Naive B cell (primary cell): ENCODE data around the gene IQCC. TPM values are rescaled to one million over a fixed set of nuclear protein-coding genes. Genes with fewer than 3 reads are reported as not detected.

Experiments
- ATAC-seq, 2 donors: fragments of 150-1000 bp; cut with Tn5 transposase; 2 replicates each; pipeline ENCODE4 v1.10.0; 2021; ENCODE audit warnings: low read depth in 2 of 2, mild to moderate bottlenecking in 2 of 2, moderate library complexity in 2 of 2
- DNase-seq: peaks from one replicate; pipeline ENCODE4 v3.0.0; 2022
- H3K27ac Mint-ChIP-seq, 6 donors: one replicate each; pipeline ENCODE4 v1.8.0; 2020 to 2022; ENCODE audit warnings: mild to moderate bottlenecking in 6 of 6, mixed read lengths in 6 of 6, moderate library complexity in 5 of 6, inconsistent platforms in 2 of 6
- H3K27me3 Mint-ChIP-seq, 3 donors: one replicate each; pipeline ENCODE4 v1.8.0; 2021 to 2022; ENCODE audit warnings: mixed read lengths in 3 of 3, mild to moderate bottlenecking in 1 of 3
- H3K36me3 Mint-ChIP-seq, 2 donors: one replicate each; pipeline ENCODE4 v1.8.0; 2020 to 2022; ENCODE audit warnings: mixed read lengths in 2 of 2, inconsistent platforms in 1 of 2, mild to moderate bottlenecking in 1 of 2
- H3K4me1 Mint-ChIP-seq, 3 donors: one replicate each; pipeline ENCODE4 v1.8.0; 2020 to 2022; ENCODE audit warnings: mixed read lengths in 3 of 3, inconsistent platforms in 1 of 3, mild to moderate bottlenecking in 1 of 3, moderate library complexity in 1 of 3
- H3K4me3 Mint-ChIP-seq, 8 donors: one replicate each; pipeline ENCODE4 v1.8.0; 2020 to 2022; ENCODE audit warnings: mild to moderate bottlenecking in 8 of 8, mixed read lengths in 8 of 8, moderate library complexity in 8 of 8, inconsistent platforms in 2 of 8
- H3K9me3 Mint-ChIP-seq, 7 donors: one replicate each; pipeline ENCODE4 v1.8.0; 2020 to 2022; ENCODE audit warnings: mixed read lengths in 7 of 7, mild to moderate bottlenecking in 5 of 7, inconsistent platforms in 2 of 7, moderate library complexity in 1 of 7
- polyA plus RNA-seq, 6 donors: library from polyadenylated mRNA; unstranded; fragments of 300-500 nt; fragmentation: Illumina TruSeq; gene quantifications; one replicate each; pipeline ENCODE4 v1.2.3, GENCODE V29; 2021; ENCODE audit warnings: low read depth in 6 of 6

Gene IQCC
- polyA plus RNA-seq, 6 donors from 2014 or later = 0.75 to 2.3 (median 1.4) TPM; not detected in 1

DNA sequence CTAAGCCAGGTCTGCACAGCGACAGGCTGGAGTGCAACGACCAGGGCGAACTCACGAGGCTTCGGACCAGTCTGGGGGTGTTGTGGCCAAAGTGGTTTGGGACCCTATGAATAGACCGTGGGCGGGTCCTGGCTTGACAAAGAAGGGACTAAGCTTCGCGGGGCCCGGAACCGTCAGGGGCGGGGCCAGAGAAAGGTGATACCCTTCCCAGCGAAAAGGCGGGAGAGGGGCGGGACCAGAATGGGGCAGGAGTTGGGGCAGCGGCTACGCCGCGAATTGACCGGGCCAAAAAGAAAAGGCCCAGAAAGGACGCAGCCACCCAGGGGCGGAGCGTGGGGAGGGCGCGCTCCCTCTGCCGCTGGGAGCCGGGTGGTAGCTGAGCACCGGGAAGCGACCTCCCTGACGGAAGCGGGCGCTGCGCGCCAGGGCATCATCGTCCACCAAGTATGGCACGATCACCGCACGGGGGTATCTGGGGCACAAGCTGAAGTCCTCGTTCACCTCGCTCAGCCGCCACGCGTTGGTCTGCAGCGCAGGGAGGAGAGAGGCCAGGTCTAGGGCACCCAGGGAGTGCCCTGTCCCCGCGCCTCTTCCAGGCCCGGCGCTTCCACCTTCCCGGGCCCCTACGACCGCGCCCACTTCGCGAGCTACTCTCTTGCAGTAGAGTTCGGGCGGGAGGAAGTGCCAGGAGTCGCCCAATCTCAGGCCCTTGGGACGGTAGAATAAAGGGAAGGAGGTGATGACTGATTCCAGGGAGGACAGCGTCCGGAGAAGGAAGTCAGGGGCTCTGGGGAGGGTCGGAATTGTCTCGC, 34.9 kb downstream of the IQCC start:
- Mint-ChIP-seq H3K4me3 (peak overlapping the region; percentile 89 to 95 (median 93)), H3K27ac (peak overlapping the region in 5 of 6 donors; percentile 44 to 89 (median 81)), H3K4me1 (peaks cover 14 to 27% (median 20%) of the 10 kb centered on the region in 3 donors), H3K36me3 (no peaks in the 10 kb centered on the region), H3K9me3 (no peaks in the 10 kb centered on the region), H3K27me3 (no peaks in the 10 kb centered on the region)
- ATAC-seq = peak; percentile 73 to 78
- peak; percentile 42 for DNase-seq

DNA sequence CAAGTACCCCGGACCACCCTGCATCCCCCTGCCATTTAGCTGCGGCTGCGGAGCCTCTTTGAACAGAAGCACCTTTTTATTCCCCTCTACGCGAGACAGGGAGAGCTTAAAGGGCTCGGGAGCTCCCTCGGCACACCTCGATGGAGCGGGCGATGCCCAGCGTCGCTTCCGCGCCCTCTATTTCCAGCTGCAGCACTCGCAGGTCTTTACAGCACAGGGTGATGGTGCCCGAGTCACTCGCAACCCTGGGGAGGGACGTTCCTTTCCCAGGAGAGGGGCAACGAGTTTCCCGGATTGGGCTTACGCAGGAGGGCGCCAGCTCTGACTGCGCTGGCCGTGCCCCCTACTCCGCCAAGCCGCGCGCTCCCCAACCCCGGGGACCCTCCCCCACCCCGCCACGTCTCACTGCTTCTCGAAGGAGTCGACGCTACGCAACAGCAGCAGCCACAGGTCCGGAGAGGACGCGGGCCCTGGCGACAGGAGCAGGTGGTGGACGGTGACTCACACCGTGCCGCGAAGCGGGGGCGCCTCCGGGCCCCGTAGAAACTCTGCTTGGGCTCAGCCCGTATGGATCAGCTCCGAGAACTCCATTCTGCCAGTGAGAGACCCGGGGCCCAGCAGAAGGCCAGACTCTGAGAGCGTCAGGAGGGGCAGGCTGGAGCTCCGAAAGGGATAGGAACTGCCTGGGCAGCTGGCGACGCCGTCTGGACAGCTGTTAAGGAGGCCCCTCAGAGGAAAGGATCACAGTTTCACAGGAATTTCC, 35.7 kb downstream of the IQCC start:
- H3K36me3 Mint-ChIP-seq = no peaks in the 10 kb centered on the region
- peak overlapping the region in 5 of 6 donors; percentile 44 to 90 (median 87) for H3K27ac Mint-ChIP-seq
- H3K9me3 Mint-ChIP-seq = no peaks in the 10 kb centered on the region
- H3K27me3 Mint-ChIP-seq = no peaks in the 10 kb centered on the region
- peak overlapping the region; percentile 89 to 95 (median 93) for H3K4me3 Mint-ChIP-seq
- DNase-seq (no peak), ATAC-seq (peak; percentile 68 to 71)
- H3K4me1 Mint-ChIP-seq = peaks cover 16 to 35% (median 28%) of the 10 kb centered on the region in 3 donors

DNA sequence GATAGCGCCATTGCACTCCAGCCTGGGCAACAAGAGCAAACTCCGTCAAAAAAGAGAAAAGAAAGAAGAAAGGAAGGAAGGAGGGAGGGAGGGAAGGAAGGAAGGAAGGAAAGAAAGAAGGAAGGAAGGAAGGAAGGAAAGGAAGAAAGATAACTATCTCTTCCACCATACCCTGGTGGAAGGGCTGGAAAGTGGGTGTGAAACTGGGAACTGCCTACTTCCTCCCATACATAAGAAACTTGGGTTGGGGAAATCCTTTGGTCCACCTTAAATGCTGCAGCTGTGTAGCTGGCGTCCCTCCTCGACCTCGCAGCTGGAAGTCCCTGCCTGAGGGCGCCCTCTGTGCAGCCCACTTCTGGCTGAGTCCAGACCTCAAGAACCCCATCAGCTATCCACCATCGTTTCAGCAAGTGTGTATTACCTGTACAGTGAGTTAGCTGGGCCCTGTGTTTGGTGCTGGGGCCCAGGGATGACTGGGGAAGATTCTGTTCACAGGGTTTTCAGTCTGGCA, 36.9 kb downstream of the IQCC start:
- H3K27me3 Mint-ChIP-seq = no peaks in the 10 kb centered on the region
- peaks cover 27 to 47% (median 40%) of the 10 kb centered on the region in 3 donors for H3K4me1 Mint-ChIP-seq
- peak overlapping the region in 7 of 8 donors; percentile 26 to 95 (median 92) for H3K4me3 Mint-ChIP-seq
- H3K36me3 Mint-ChIP-seq = no peaks in the 10 kb centered on the region
- DNase-seq = no peak
- peak overlapping the region in 2 of 6 donors; percentile 47 to 79 for H3K27ac Mint-ChIP-seq
- ATAC-seq = no peak
- H3K9me3 Mint-ChIP-seq = no peaks in the 10 kb centered on the region

DNA sequence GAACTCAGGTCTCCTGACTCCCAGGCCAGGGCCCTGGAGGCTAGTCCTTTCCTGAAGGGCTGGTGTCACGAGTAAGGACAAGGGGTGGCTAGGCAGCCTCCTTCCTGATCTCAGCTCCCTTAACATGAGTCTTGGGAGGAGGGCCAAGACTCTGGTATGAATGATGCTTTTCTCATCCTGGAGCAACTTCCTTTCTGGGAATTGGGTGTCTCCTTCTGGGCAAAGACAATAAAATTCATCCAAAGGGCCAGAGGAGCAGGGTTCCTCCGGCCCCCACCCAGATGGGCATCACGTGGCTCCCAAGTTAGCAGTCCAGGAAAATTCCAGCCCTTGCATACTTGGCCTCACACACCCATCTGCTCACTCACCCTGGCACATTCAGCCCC, 41.4 kb downstream of the IQCC start, which contains the start of gene FAM167B:
Gene FAM167B, plus strand, starts transcription at position 335 of the 386 bp plus-strand sequence. CDS start 200 bp downstream, outside the sequence.
- Mint-ChIP-seq H3K4me1 (peaks cover 54 to 73% (median 72%) of the 10 kb centered on the region in 3 donors), H3K9me3 (no peaks in the 10 kb centered on the region), H3K27ac (peak within 1 kb of the TSS; percentile 62 to 98 (median 85)), H3K36me3 (no peaks in the 10 kb centered on the region), H3K4me3 (peak within 1 kb of the TSS; percentile 40 to 93 (median 80)), H3K27me3 (no peaks in the 10 kb centered on the region)
- ATAC-seq (no peak), DNase-seq (no peak)

DNA sequence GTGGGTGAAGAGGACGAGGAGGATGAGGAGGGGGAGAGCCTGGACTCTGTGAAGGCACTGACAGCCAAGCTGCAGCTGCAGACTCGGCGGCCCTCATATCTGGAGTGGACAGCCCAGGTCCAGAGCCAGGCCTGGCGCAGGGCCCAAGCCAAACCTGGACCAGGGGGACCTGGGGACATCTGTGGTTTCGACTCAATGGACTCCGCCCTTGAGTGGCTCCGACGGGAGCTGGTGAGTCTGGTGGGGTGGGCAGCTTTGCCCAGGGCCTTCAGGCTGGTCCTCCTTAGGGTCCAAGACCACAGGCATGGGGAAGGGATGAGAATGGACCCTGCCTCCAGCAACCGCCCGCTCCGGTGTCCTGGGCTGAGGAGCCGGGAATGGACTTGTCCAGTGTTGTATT, 42.0 kb downstream of the IQCC start:
- peak overlapping the region in 7 of 8 donors; percentile 40 to 93 (median 79) for H3K4me3 Mint-ChIP-seq
- no peaks in the 10 kb centered on the region for H3K27me3 Mint-ChIP-seq
- no peaks in the 10 kb centered on the region for H3K36me3 Mint-ChIP-seq
- H3K27ac Mint-ChIP-seq = peak overlapping the region in 3 of 6 donors; percentile 5 to 98 (median 91)
- ATAC-seq = no peak
- H3K9me3 Mint-ChIP-seq = no peaks in the 10 kb centered on the region
- no peak for DNase-seq
- peaks cover 55 to 73% (median 72%) of the 10 kb centered on the region in 3 donors for H3K4me1 Mint-ChIP-seq

DNA sequence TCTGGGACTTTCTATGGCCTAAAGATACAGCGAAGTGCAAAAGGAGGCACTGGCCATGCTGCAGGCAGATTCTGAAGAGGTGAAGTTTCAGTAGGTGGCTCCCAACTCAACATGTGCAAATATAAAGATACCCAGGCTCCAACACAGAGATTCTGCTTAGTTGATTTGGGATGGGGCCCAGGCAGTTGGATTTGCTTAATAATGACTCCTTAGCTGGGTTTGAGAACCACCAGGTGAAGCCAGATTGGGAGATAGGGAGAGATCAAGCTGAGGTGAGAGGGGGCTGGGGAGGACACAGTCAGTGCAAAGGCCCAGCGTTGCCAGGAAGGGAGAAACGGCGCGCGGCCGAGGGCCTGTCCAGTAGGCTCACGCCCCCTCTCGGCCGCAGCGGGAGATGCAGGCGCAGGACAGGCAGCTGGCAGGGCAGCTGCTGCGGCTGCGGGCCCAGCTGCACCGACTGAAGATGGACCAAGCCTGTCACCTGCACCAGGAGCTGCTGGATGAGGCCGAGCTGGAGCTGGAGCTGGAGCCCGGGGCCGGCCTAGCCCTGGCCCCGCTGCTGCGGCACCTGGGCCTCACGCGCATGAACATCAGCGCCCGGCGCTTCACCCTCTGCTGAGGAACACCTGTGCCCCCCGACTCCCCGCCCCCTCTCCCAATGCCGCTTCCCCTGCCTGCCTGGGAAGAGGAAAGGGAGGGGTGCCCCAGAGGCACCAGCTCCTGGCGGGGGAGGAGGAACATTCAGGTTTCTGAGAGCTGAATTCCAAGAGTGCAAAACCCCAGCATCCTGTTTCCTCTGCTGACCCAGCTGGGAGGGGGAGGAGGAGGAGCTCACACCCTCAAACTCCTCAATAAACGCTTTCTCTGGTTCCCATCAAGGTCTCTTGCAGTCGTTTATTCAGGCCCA, 42.8 kb downstream of the IQCC start:
- Mint-ChIP-seq H3K27me3 (no peaks in the 10 kb centered on the region), H3K27ac (peak overlapping the region; percentile 62 to 99 (median 91)), H3K4me1 (peaks cover 55 to 77% (median 76%) of the 10 kb centered on the region in 3 donors), H3K4me3 (peak overlapping the region; percentile 44 to 93 (median 84)), H3K36me3 (no peaks in the 10 kb centered on the region), H3K9me3 (no peaks in the 10 kb centered on the region)
- ATAC-seq = no peak
- peak; percentile 66 for DNase-seq

DNA sequence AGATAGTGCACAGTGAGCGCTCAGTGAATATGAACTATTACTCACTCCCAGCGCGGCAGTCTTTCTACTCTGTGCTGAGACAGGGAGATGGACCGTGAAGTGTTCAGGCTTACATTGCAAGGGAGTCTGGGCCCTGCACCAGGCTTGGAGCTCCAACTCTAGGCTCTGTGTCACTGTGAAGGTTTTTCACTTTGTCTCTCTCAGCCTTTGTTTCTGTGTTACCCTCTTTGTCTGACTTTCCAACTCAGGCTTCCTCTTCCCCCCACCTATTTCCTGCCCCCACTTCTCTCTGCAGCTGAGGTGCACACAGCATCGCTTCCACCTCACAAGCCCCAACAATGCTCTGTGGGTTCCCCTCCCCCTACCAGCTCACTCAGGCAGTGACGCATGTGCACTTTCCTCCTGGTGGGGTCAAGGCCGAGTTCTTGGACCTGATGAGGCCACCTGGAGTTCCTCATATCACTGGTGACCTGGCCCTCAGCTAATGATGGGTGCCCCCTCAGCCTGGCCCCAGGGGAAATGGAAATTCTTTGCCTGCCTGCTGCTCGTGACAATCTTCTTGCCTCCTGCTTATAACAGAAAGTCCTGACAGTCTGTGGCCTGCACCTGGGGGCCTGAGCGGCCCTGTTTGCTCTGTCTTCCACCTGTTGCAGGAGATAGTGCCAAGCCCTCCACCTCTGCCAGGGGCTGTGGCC, 44.5 kb downstream of the IQCC start:
- no peaks in the 10 kb centered on the region for H3K36me3 Mint-ChIP-seq
- H3K4me1 Mint-ChIP-seq = peaks cover 62 to 90% (median 89%) of the 10 kb centered on the region in 3 donors
- H3K9me3 Mint-ChIP-seq = no peaks in the 10 kb centered on the region
- peak; percentile 87 to 89 for ATAC-seq
- peak; percentile 92 for DNase-seq
- no peaks in the 10 kb centered on the region for H3K27me3 Mint-ChIP-seq
- peak overlapping the region; percentile 76 to 92 (median 85) for H3K4me3 Mint-ChIP-seq
- H3K27ac Mint-ChIP-seq = peak overlapping the region; percentile 95 to 99 (median 98)

DNA sequence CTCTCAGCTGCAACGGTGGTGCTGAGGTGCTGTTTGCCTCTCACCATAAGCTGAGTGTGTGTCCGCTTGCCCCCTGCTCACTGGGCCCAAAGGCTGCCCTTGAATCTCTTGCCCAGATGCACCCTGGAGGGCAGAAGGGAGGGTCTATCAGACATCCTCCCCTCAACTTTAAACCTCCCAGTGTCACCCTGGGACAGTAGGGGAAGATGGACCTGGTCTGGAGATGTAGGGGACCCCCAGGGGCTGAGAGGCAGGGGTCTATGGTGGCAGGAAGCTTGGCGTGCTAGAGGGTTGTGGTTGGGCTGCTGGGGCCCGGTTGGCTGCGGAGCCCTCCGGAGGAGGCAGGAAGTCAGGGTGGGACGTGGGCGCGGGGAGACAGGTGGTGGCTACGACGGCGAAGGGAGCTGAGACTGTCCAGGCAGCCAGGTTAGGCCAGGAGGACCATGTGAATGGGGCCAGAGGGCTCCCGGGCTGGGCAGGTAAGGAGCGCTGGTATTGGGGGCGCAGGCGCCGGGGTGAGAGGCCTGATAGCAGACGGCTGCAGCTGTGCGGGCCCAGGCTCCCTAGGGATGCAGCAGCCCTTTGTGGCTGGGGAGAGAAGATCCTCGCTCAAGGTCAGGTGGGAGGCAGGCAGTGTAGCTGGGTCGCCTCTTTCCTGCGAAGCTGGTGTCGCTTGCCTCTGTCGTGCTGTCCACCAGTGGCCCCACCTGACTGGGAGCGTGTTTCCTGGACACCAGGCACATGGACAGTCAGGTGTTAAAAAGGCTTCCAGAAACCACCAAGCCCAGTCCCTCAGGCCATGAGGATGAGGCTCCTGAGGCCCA, 45.6 kb downstream of the IQCC start, which contains the start of gene LCK:
Gene LCK, plus strand, starts transcription at position 373 of the 824 bp plus-strand sequence. CDS start 23,065 bp downstream, outside the sequence.
- Mint-ChIP-seq H3K27me3 (no peaks in the 10 kb centered on the region), H3K27ac (peak within 1 kb of the TSS; percentile 95 to 99 (median 98))

DNA sequence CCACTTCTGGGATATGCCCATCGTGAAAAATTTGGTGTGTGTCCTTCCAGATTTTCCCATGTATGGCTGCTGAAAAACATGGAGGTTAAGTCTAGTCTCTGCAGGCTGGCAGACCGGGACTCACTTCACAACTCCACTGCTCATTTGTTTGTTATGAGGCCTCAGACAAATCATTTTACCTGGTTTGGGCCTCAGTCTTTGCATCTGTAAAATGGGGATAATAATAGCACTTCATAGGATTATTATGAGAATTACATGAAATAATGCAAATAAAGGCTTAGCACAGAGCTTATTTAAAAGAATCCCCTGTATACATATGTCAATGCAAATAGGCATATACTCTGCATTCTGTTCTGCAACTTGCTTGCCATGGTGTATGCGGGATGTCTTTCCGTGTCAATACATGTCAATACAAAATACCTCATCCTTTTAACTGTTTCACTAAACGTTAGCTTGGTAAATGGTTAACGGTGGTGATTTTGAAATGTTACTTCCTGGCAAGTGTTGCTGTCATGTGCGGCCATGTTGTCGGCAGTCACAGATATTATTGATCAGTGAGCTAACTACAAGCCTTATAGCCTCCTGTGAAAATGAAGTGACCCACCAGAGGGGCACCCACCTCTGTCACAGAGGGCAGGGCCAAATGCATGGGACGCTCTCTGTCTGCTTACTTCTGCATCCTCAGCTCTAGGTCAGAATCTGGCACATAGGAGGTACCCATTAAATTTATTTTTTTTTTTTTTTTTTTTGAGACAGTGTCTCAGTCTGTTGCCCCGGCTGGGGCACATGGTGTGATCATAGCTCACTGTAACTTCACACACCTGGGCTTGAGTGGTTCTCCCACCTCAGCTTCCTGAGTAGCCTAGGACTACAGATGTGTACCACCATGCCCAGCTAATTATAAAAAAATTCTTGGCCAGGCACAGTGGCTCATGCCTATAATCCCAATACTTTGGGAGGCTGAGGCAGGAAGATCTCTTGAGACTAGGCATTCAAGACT, 49.9 kb downstream of the IQCC start:
- H3K4me1 Mint-ChIP-seq = peaks cover 35 to 68% (median 41%) of the 10 kb centered on the region in 3 donors
- no peak for DNase-seq
- peak overlapping the region in 2 of 8 donors; percentile 27 to 44 for H3K4me3 Mint-ChIP-seq
- H3K9me3 Mint-ChIP-seq = no peaks in the 10 kb centered on the region
- H3K36me3 Mint-ChIP-seq = no peaks in the 10 kb centered on the region
- no peaks in the 10 kb centered on the region for H3K27me3 Mint-ChIP-seq
- H3K27ac Mint-ChIP-seq = peak overlapping the region in 2 of 6 donors; percentile 32 to 44
- ATAC-seq = no peak

More for the DNA sequence above, 45.6 kb downstream of the IQCC start, which contains the start of gene LCK:
- ATAC-seq (peak; percentile 13), DNase-seq (peak; percentile 62)
- peaks cover 61 to 90% (median 83%) of the 10 kb centered on the region in 3 donors for H3K4me1 Mint-ChIP-seq
- peak within 1 kb of the TSS; percentile 76 to 92 (median 87) for H3K4me3 Mint-ChIP-seq
- H3K9me3 Mint-ChIP-seq = no peaks in the 10 kb centered on the region
- H3K36me3 Mint-ChIP-seq = no peaks in the 10 kb centered on the region

DNA sequence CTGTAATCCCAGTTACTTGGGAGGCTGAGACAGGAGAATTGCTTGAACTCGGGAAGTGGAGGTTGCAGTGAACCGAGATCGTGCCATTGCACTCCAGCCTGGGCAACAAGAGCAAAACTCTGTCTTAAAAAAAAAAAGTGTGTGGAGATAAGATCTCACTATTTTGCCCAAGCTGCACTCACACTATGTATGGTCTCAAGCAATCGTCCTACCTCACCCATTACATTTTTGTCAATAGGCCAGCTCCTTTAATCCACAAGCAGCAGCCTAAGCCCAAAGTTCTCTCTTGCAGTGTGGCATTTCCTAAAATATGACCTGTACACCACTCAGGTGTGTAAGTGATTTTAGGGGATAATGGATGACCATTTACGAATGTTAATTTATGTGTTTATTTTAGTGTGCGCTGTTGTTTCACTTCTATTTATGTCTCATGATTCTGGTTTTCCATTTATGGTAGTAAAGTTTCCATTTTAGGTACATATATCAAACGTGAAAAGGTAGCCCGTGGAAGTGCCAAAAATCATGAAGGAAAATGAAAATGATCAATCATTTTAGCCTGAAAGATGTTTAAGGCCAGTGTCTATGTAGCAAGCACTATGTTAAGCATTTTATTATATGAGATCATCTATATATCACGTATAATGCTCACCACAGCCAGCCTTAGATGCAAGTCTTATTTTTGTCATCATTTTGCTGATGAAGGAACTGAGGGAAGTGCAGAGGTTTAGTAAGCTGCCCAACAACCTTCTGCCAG, 51.2 kb downstream of the IQCC start:
- Mint-ChIP-seq H3K36me3 (no peaks in the 10 kb centered on the region), H3K27ac (peak overlapping the region in 3 of 6 donors; percentile 38 to 74 (median 66)), H3K4me1 (peaks cover 28 to 60% (median 33%) of the 10 kb centered on the region in 3 donors), H3K27me3 (no peaks in the 10 kb centered on the region), H3K4me3 (no peak overlapping the region), H3K9me3 (no peaks in the 10 kb centered on the region)
- ATAC-seq = no peak
- DNase-seq = no peak
